ENCODE results near the gene ZNF77.
"Not testable (repeated sequence)": the region's sequence is repeated elsewhere in the genome, so short reads cannot be mapped to it uniquely, and the experiment has no call there.

The ZNF77 gene

GRCh38 chr19:2902590-2903218 is 42.1 kb downstream of the ZNF77 start:
- DNase-seq (ENCODE audit: low read depth): no peak
- TF ChIP-seq CTCF (IDR thresholded peaks at IDR 0.05; ENCODE audit: control insufficient read depth, insufficient read depth, low read depth, low read length, missing control alignments): no peak
- no peak overlapping the region for H3K4me3 ChIP-seq (ENCODE audit: control insufficient read depth, low read depth, low read length)

- TF ChIP-seq CTCF (IDR thresholded peaks at IDR 0.05; ENCODE audit: control insufficient read depth, insufficient read depth, low read depth, low read length, missing control alignments): no peak
- DNase-seq (ENCODE audit: low read depth): peak; percentile 95
These were observed 44.2 kb downstream of the ZNF77 start, which contains the start of gene ZNF57 for GRCh38 chr19:2900296-2901252. TSS of gene ZNF57 (plus strand) at chr19:2900928. CDS start at chr19:2901046, 118 bp downstream.

GRCh38 chr19:2896694-2897093 is 48.1 kb downstream of the ZNF77 start:
- H3K4me3 ChIP-seq (ENCODE audit: control insufficient read depth, low read depth, low read length): no peak overlapping the region
- no peak for DNase-seq (ENCODE audit: low read depth)

More at GRCh38 chr19:2900296-2901252, 44.2 kb downstream of the ZNF77 start, which contains the start of gene ZNF57:
- peak within 1 kb of the TSS; percentile 81 for H3K4me3 ChIP-seq (ENCODE audit: control insufficient read depth, low read depth, low read length)

GRCh38 chr19:2890531-2890930 is 54.2 kb downstream of the ZNF77 start:
- H3K4me3 ChIP-seq (ENCODE audit: control insufficient read depth, low read depth, low read length): not testable (repeated sequence)

More at GRCh38 chr19:2896694-2897093, 48.1 kb downstream of the ZNF77 start:
- TF ChIP-seq CTCF (IDR thresholded peaks at IDR 0.05; ENCODE audit: control insufficient read depth, insufficient read depth, low read depth, low read length, missing control alignments): no peak

GRCh38 chr19:2888731-2889224 is 56.0 kb downstream of the ZNF77 start:
- H3K4me3 ChIP-seq (ENCODE audit: control insufficient read depth, low read depth, low read length): peak overlapping the region; percentile 68
- DNase-seq (ENCODE audit: low read depth): no peak
- TF ChIP-seq CTCF (IDR thresholded peaks at IDR 0.05; ENCODE audit: control insufficient read depth, insufficient read depth, low read depth, low read length, missing control alignments): peak; percentile 6

More at GRCh38 chr19:2890531-2890930, 54.2 kb downstream of the ZNF77 start:
- not testable (repeated sequence) for DNase-seq (ENCODE audit: low read depth)

GRCh38 chr19:2887391-2887914 is 57.3 kb downstream of the ZNF77 start:
- DNase-seq (ENCODE audit: low read depth): peak; percentile 37
- peak; percentile 57 for TF ChIP-seq CTCF (IDR thresholded peaks at IDR 0.05; ENCODE audit: control insufficient read depth, insufficient read depth, low read depth, low read length, missing control alignments)
- H3K4me3 ChIP-seq (ENCODE audit: control insufficient read depth, low read depth, low read length): no peak overlapping the region

Measured in AG09309 (cell line).